ENCODE data around the gene NAV2.

NAV2 gene

GRCh38 chr11:20137637-20138036, 425.0 kb downstream of the NAV2 start:
- no peak for DNase-seq

- no peak for DNase-seq
These were observed 426.1 kb downstream of the NAV2 start for GRCh38 chr11:20138707-20139106.

DNA sequence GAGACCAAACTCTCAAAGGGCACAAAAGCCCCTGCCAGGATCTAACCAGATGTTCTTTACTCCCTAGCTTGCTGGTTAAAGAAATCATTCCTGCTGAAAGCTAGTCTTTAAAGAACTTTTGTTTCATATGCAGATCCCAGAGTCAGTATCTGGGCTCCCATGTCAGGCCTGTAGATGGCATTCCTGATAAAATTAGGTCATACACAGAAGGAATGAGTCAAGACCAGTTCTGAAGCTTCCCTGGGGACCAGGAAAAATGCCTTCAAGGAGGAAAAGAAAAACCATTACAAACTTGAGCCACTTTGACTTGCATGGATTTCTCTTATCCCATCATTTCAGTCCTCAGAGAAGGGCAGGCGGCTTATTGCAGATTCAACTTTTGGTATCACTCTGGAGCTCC, 441.7 kb downstream of the NAV2 start:
- no peak for DNase-seq

GRCh38 chr11:20155683-20156279, 443.1 kb downstream of the NAV2 start:
- DNase-seq, result no peak

DNA sequence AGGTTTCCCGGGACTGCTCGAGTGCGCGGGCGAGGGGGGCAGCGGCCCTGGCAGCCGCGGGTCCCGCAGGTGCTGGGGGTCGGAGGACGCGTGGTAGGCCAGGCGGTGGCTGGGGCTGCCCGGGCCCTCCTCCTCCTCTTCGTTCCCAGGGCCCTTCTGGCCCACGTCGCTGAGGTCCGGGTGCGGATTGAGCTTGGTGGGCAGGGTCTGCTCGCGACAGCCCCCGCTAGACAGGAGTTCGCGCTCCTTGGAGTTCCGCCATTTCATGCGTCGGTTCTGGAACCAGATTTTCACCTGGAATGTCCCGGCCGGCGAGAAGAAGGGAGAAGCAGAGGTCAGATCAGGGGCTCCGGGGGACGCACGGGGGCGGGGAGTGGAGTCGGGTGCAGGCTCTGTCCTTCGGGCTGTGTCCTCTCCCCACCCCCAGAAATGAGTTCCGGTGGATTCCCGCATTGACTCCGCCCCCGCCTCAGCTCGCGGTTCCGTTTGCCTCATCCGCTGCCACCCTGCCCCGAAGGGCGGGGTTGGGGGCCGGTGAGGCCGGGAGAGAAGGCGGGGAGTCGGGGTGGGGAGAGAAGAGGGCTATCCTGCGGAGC, 443.7 kb downstream of the NAV2 start:
- no peak for DNase-seq

DNA sequence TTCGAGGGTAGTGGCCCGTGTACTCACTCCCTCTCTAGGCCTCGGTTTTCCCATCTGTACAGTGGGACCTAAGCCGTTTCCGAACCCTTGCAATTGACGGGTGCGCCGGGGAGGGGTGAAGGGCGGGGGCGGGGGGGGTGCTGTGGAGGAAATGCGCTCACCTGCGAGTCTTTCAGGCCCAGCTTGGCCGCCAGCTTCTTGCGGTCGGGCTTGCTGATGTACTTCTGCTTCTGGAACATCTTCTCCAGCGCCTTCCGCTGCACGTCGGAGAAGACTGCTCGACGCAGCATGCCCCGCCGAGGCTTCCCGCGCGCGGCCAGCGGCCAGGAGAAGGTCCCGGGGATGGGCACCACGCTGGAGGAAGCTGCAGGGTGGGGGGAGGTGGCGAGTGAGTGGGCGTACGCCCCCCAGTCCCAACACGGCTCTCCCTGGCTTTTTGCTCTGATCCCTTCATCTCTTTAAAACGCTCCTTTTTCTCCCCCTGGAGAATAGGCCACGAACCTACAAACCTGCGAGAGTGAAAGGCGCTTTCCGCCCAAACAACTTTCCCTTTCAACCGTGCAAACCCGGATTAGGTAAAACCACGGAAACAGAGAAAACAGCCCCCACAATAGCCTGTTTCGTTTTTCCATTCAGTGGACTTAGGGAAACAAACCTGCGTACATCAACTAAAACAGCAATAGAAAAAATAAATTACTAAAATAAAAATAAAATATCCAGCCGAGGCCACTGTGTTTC, 444.4 kb downstream of the NAV2 start:
- DNase-seq, result no peak

DNA sequence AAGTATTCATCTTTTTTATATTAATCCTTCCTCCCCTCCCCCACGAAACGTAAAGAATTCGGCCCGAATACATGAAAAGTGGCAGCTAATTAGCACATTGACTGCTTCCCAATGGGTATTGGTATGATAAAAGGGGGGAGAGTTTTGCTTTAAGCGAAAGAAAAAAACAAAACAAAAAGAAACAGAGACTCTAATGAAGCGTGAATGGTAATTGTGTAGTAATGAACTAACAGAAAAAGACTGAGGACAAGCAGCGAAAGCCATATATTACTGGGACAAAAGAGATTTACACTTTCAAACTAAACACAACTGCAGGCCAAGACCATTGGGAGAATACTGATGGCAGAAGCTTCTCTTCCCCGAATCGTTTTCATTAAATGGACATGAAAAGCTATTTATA, 445.1 kb downstream of the NAV2 start:
- DNase-seq, result no peak

DNA sequence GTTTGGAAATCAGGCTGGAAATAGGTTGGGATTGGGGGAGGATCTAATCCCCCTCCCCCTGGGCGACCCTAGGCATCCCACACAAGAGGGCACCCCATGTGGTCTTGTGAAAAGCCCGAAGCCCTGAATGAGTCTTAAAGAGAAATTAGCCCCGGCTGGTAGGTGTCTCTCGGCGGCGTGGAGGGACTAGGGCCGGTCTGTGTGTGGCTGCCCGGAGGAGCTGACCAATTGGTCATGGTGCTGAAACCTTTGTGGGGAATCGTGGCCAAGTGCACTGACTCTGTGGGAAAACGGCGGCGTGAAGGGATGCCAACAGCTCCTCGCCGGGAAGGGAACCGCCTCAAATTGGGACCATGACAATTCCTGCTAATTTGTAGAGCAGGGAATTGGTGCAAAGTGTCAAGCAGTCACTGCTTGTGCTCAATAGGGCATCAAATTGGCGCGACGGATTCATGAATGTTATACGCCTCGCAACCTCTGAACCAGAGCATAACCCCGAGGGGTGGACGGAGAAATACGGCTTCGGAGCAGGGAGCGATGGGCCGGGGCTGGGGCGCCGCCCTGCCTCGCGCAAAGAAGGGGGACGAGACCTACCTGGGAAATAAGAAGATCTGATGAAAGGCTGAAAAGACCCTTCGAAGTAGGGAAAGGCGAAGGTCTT, 446.1 kb downstream of the NAV2 start:
- DNase-seq, result no peak

DNA sequence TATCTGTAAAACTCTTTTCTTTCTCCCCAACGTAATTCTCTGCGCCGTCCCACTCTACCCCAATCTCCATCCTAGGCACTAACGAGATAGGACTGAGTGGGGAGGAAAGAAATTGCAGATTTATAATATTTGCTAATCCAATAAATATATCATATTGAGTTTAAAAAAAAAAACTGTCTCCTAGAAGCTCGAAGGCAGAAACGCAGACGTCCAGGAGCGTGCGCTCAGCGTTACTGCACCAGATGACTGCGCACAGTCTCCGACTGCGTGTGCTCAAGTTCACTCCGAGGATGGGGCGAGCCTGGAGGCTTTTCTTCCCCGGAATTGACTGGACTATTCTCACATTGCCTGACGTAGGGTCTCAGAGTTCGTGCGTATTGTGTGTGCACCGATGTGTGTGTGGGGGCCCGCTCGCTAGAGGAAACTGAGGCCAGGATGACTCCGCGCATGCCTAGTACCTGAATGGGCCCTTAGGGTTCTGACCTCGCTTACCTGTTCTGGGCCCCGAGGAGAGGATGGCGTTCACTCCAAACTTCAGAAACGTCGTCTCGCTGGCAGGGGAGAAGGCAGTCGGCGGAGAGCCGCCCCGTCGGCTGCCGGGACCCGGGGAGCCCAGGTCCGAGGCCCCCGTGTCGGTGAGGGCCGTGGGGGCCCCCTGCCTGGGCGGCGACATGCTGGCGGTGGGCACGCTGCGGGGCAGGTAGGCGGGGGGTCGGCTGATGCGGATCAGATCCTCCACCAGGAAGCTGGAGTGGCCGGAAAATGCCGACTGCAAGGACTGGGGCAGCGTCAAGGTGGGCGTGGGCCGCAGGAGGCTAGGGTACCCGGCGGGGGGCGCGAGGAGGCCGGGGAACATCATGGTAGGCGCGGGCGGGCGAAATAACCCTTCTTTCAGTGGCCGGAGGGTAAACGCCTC, 447.1 kb downstream of the NAV2 start:
- no peak for DNase-seq

- no peak for DNase-seq
These were observed 448.0 kb downstream of the NAV2 start, which contains the start of gene DBX1 for GRCh38 chr11:20160425-20161229. DBX1 (minus strand) TSS chr11:20160475; CDS start chr11:20160324, 151 bp downstream.

GRCh38 chr11:20161230-20161918, 448.7 kb downstream of the NAV2 start:
- no peak for DNase-seq

- no peak for DNase-seq
These were observed 449.5 kb downstream of the NAV2 start for GRCh38 chr11:20161923-20162744.

DNA sequence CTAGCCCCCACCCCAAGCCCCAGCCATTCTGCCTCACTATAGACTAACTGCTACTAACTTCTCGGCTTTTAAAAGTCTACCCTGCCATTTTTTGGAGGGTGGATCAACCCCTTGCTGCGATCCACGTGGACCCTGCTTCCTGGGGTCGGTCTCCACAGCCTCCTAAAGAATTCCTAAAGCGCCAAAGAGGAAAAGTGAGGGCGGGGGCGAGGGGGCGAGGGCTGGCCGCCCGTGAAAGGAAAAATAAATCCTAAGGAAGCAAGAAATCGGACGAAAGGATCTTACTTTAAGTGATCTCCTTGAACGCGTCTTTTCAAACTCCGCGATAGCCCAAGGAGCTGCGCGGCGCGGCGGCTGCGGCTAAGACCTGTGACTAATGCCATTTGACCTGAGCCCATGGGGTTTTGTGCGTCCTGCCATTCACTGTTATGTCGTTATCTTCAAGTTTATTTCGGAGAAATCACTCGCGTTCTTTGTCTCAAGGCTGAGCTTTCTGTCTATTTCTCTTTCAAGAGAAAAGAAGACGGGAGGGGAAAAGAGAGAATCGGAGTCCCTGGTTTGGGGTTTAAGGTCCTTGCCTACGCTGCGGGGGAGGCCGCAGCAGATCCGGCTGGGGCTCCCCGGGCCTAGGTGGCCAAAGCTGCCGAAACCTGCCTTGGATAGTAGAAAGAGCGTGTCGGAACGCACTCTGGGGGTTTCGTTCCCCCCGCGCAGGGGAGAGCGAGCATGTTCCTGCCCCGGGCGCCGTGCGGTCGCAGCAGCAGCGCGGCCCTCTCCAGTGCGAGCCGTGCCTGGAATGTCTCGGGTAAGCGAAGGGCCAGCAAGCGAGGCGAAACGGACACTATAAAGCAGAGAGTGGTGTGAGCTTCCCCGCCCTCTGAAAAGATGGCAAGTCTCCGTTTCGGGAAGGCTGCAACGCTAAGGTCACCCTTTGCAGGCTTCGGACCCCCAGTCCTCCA, 450.5 kb downstream of the NAV2 start:
- DNase-seq, result no peak

- DNase-seq, result no peak
These were observed 451.3 kb downstream of the NAV2 start for GRCh38 chr11:20163783-20164481.
